Tibial nerve (tissue), 4 donors: Measurements from ENCODE around the gene TRMT112.

Experiments
- CTCF ChIP-seq, 5 experiments: fragments of 200-600 bp in 3 of 5; fragments of 450-650 bp in 2 of 5; sonication (generic) in 3 of 5; IDR thresholded peaks; one replicate each; pipeline ENCODE4 v1.5.1; 2016 to 2019; ENCODE audit warnings: antibody characterized with exemption in 5 of 5, mild to moderate bottlenecking in 3 of 5, moderate library complexity in 2 of 5
- EP300 ChIP-seq, 2 donors: sonication (generic); formaldehyde crosslinking; IDR thresholded peaks; one replicate each; pipeline ENCODE4 v1.6.1; 2017; ENCODE audit warnings: antibody characterized with exemption in 2 of 2, mild to moderate bottlenecking in 1 of 2
- POLR2A ChIP-seq, 2 donors: fragments of 450-650 bp; IDR thresholded peaks; one replicate each; pipeline ENCODE4 v1.6.1; 2017; ENCODE audit warnings: antibody characterized with exemption in 2 of 2, mild to moderate bottlenecking in 2 of 2, moderate library complexity in 2 of 2

GRCh38 chr11:64303109-64304031, 14.0 kb downstream of the TRMT112 start:
- no peak for TF ChIP-seq POLR2A (IDR thresholded peaks at IDR 0.05)
- no peak for TF ChIP-seq CTCF (IDR thresholded peaks at IDR 0.05)
- TF ChIP-seq EP300 (IDR thresholded peaks at IDR 0.05), result no peak
